GM18951 (cell line): ENCODE data around the gene C12orf56.

Source experiments
- POLR2A ChIP-seq: IDR thresholded peaks from 4 replicates; pipeline ENCODE4 v1.6.1; 2011; ENCODE audit warnings: mild to moderate bottlenecking; ENCODE audit not compliant: insufficient read length, insufficient read depth; ENCODE audit errors: extremely low read depth
- in situ Hi-C: fragments of 300-500 bp; cut with MboI; formaldehyde crosslinking; loops from one replicate; pipeline ENCODE4 v1.12.0; 2022; ENCODE audit warnings: low sequenced_read_pairs, mixed read lengths, inconsistent platforms; ENCODE audit not compliant: unreplicated experiment

The C12orf56 gene, protein sequence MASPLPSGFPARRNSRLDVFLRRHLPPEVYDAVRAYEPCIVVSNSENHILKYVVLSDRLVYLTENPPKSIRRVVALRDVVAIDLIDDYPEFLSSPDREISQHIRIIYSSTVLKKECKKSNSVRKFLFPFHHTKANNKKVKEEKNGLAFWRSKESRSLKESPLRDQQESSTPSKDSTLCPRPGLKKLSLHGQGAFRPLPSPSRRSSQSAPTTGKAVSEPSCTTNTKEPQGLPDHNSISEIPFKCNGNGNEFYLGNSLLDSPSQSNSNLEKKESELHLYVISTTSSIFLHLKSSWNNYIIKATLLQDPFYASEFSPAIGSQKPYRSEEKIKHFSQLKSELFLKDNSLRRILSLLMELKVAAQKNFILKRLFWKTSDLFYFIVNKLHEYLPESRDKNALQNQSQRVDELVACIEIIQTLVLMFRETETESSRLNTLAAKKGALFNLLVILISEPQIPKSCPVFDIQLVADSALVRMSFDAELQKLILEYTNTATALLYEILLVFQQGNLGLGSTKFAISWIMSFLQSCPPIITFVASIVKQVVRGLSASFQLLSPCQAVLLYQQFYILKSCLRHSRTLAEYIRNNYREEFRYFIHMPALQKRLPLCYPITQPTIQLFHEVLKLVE

GRCh38 chr12:64390275-64390851 lies at the start of gene C12orf56:
Gene C12orf56, minus strand, starts transcription at chr12:64390758. Its CDS starts 193 bp downstream, at chr12:64390565.
- TF ChIP-seq POLR2A: no peak
- in situ Hi-C loops: no loop called here

GRCh38 chr12:64440100-64440499 lies 49.5 kb upstream of the C12orf56 start:
- no peak for TF ChIP-seq POLR2A
- in situ Hi-C loops: no loop called here

DNA sequence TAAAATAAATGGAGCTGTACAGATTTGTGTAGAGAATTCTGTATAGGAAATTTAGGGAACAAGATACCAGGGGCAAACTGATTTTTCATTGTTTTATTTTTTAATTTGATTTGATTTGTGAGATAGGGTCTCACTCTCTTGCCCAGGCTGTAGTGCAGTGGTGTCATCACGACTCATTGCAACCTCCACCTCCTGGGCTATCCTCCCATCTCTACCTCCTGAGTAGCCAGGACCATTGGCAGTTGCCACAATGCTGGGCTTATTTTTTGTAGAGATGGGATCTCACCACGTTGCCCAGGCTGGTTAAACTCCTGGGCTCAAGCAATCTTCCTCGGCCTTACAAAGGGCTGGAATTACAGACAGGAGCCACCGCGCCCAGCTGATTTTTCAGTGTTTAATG lies 43.4 kb upstream of the C12orf56 start:
- no peak for TF ChIP-seq POLR2A
- in situ Hi-C loops: no loop called here

GRCh38 chr12:64431791-64432190 lies 41.2 kb upstream of the C12orf56 start:
- TF ChIP-seq POLR2A: no peak
- in situ Hi-C loops: no loop called here

DNA sequence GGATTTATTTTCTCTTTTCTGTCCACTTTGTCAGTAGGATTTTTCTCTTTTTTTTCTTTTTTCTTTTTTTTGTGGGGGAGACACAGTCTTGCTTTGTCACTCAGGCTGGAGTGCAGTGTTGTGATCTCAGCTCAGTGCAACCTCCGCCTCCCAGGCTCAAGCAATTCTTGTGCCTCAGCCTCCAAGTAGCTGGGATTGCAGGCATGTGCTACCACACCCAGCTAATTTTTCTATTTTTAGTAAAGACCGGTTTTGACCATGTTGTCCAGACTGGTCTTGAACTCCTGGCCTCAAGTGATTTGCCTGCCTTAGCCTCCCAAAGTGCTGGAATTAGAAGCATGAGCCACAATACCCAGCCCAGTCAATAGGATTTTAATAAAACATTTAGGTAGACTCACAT lies 40.3 kb upstream of the C12orf56 start:
- no peak for TF ChIP-seq POLR2A
- in situ Hi-C loops: no loop called here

- no peak for TF ChIP-seq POLR2A
- in situ Hi-C loops: no loop called here
Observed at GRCh38 chr12:64428956-64429355, 38.4 kb upstream of the C12orf56 start.

DNA sequence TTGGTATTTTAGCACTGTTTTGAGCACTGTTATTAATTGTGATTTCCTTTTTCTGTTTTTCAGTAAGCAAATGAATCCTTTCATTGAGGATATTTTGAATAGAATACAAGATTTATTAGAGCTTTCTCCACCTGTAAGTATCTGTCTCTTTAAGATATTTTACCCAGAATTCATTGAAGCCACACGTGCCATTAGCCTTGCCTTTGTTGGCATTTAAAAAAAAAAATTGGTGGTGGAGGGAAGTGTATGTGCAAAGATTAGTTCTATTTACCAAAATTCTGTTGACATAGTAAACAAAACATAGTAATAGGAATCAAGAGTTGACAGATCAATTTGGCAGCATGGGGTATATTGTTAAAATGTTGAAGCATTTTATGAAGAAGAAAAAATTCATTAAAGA lies 37.4 kb upstream of the C12orf56 start:
- TF ChIP-seq POLR2A: no peak
- in situ Hi-C loops: no loop called here

GRCh38 chr12:64419696-64420095 lies 29.1 kb upstream of the C12orf56 start:
- no peak for TF ChIP-seq POLR2A
- in situ Hi-C loops: no loop called here

- in situ Hi-C loops: no loop called here
- no peak for TF ChIP-seq POLR2A
Observed at GRCh38 chr12:64418209-64418608, 27.7 kb upstream of the C12orf56 start.

- no peak for TF ChIP-seq POLR2A
- in situ Hi-C loops: no loop called here
Observed at GRCh38 chr12:64413884-64414283, 23.3 kb upstream of the C12orf56 start.

GRCh38 chr12:64412459-64412858 lies 21.9 kb upstream of the C12orf56 start:
- in situ Hi-C loops: no loop called here
- no peak for TF ChIP-seq POLR2A

DNA sequence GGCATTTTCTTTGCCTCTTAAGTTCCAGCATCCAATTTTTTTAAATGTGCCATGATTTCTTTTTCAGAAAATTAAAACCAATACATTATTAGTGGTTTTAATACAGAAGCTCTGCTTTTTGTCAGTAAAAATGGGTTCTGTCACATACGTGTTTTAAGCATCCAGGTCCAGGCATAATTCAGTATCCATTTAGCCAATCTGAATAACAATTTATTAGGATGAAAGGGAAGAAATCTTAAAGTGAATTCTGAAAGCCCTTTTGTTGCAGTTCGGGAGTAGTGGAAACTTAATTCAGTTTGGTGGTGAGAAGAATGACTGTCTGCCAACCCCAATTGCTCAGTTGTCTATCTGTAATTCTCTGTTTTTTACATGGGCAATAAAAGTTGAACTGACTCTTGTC lies 20.9 kb upstream of the C12orf56 start:
- no peak for TF ChIP-seq POLR2A
- in situ Hi-C loops: no loop called here

DNA sequence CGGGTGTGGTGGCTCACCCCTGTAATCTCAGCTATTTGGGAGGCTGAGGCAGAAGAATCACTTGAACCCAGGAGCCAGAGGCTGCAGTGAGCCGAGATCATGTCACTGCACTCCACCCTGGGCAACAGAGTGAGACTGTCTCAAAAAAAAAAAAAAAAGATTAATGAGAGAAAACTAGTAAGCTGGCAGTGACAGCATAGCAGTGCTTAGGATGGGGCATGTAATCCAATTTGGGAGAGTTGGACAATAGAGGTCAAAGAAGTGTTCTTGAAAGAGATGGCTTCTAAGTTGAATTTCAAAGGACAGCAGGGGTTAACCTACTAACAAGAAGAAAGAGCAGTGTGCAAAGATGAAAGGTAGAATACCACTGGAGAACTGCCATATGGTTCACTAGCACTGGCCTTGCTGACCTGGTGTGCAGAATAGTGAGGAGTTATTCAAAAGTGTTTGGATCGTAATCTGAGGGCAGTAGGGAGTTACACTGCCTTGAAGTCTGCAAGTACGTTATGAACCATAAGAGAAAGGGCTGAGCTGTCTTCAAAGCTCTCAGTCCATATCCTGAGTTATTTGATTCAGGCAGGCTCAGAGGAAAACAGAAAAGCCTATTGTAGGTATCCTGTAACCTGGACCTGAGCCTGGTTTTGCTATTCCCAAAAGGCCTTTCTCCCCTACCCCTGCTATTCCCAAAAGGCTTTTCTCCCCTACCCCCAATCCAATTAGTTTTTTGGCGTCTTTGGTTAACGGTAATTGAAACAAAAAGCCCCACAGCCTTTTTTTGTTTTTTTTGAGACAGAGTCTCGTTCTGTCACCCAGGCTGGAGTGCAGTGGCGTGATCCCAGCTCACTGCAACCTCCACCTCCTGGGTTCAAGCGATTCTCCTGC lies 17.0 kb upstream of the C12orf56 start:
- in situ Hi-C loops: no loop called here
- TF ChIP-seq POLR2A: no peak
